ENCODE results near the gene FMOD.

FMOD gene

DNA sequence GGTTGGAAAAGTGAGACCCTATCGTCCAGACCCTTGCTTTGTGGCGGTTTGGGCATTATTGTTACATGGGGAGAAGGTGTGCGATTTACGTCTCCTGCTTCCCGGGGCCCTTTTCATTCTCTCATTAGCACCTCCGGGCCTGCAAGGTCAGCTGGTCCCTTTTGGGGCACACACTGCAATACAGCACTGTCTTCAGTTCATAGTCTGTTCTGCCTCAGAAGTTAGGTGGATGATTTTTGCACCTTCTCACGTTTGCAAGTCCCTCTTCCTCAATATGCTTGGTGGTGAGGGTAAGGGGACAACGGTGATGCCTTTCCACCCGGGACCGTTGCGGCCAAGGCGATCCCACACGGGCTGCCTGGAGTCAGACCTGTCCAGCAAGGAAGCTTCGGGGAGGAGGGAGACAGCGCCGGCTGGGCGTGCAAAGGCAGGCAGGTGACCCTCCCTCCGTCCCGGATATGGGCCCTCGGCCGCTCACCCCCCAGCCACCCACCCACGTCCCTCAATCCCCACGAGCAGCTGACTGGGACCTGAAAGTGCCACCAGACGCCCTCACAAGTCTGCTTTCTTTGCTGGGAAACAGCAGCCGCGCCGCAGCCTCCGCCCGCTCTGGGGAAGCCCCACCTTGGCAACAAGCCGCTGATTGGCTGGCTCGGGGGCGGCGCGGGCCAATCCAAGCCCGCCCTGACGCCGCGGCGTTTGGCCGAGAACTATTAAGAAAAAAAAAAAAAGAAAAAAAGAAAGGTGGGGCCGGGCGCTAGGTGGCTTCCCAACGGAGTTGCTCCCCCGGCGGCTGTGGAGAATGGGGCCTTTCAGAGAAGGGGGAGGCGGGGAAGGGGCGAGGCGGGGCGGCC, 23.9 kb downstream of the FMOD start:
- peaks cover 8% of the 10 kb centered on the region for H3K4me1 ChIP-seq (ENCODE audit: control insufficient read depth, insufficient read depth, low read length, unreplicated experiment)
- H3K4me3 ChIP-seq (ENCODE audit: low read depth, low read length), result peak overlapping the region; percentile 81
- no peak overlapping the region for H3K27ac ChIP-seq (ENCODE audit: low read depth, low read length)
- H2AFZ ChIP-seq (ENCODE audit: low read length, unreplicated experiment), result peak overlapping the region; percentile 88
- H3K36me3 ChIP-seq (ENCODE audit: insufficient read depth, low read length), result no peaks in the 10 kb centered on the region
- peaks cover 23% of the 10 kb centered on the region for H3K27me3 ChIP-seq (ENCODE audit: insufficient read depth, low read length)
- no peaks in the 10 kb centered on the region for H3K79me2 ChIP-seq (ENCODE audit: control insufficient read depth, insufficient read depth, low read length, unreplicated experiment)

DNA sequence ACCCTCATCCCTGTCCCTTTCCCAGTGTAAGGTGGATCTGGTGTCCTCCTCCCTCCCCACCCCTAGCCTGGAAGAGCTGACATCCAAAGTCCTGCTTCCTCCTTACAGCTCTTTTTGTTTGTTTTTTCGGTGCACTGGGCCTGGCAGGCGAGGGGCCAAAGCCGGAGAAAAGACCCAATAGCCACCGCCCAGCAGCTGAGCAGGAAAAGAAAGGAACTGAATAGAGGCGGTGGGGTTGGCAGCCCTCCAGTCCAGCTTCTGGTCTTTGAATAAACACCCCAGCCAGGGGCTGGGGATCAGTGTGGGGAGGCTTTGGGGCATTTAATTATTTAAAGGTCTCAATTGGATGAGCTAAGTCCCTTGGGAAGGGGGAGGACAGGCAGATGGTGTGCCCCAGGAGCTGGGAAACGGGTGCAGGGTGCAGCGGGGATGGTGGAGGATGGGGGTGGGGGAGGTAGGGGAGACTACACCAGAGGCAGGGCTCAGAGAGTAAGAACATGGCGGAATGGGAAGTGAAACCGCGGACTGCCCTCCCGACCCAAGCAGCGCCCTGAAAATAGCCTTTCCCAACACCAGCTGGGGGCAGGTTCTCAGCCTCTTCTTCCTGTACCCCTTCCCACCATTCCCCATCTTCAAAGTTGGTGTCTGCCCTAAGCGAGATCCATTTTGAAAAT, 25.4 kb downstream of the FMOD start:
- peaks cover 25% of the 10 kb centered on the region for H3K27me3 ChIP-seq (ENCODE audit: insufficient read depth, low read length)
- no peaks in the 10 kb centered on the region for H3K36me3 ChIP-seq (ENCODE audit: insufficient read depth, low read length)
- no peak overlapping the region for H3K4me3 ChIP-seq (ENCODE audit: low read depth, low read length)
- H3K27ac ChIP-seq (ENCODE audit: low read depth, low read length), result no peak overlapping the region
- H3K4me1 ChIP-seq (ENCODE audit: control insufficient read depth, insufficient read depth, low read length, unreplicated experiment), result peaks cover 8% of the 10 kb centered on the region
- no peaks in the 10 kb centered on the region for H3K79me2 ChIP-seq (ENCODE audit: control insufficient read depth, insufficient read depth, low read length, unreplicated experiment)
- no peak overlapping the region for H2AFZ ChIP-seq (ENCODE audit: low read length, unreplicated experiment)

DNA sequence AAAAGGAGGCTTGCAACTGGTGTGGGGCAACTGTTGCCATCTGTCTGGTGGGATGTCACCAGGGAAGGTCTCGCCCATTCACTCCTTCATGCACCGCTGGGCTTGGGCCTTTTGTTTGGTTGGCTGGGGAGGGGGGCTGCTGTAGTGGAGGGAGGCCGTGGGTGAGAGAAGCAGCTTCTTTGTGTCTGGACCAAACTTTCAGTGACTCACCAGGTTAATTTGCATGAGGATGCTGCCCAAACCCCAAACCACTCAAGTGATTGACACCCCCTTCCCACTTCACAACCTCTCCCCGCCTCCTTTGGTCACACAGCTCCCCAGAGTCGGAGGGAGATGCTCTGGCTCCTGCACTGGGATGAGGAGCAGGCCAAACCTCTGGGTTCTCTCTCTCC, 25.9 kb downstream of the FMOD start:
- Histone ChIP-seq H3K27ac (ENCODE audit: low read depth, low read length) (no peak overlapping the region), H3K79me2 (ENCODE audit: control insufficient read depth, insufficient read depth, low read length, unreplicated experiment) (no peaks in the 10 kb centered on the region), H2AFZ (ENCODE audit: low read length, unreplicated experiment) (no peak overlapping the region), H3K36me3 (ENCODE audit: insufficient read depth, low read length) (no peaks in the 10 kb centered on the region), H3K4me1 (ENCODE audit: control insufficient read depth, insufficient read depth, low read length, unreplicated experiment) (peaks cover 9% of the 10 kb centered on the region), H3K4me3 (ENCODE audit: low read depth, low read length) (no peak overlapping the region), H3K27me3 (ENCODE audit: insufficient read depth, low read length) (peaks cover 25% of the 10 kb centered on the region)

DNA sequence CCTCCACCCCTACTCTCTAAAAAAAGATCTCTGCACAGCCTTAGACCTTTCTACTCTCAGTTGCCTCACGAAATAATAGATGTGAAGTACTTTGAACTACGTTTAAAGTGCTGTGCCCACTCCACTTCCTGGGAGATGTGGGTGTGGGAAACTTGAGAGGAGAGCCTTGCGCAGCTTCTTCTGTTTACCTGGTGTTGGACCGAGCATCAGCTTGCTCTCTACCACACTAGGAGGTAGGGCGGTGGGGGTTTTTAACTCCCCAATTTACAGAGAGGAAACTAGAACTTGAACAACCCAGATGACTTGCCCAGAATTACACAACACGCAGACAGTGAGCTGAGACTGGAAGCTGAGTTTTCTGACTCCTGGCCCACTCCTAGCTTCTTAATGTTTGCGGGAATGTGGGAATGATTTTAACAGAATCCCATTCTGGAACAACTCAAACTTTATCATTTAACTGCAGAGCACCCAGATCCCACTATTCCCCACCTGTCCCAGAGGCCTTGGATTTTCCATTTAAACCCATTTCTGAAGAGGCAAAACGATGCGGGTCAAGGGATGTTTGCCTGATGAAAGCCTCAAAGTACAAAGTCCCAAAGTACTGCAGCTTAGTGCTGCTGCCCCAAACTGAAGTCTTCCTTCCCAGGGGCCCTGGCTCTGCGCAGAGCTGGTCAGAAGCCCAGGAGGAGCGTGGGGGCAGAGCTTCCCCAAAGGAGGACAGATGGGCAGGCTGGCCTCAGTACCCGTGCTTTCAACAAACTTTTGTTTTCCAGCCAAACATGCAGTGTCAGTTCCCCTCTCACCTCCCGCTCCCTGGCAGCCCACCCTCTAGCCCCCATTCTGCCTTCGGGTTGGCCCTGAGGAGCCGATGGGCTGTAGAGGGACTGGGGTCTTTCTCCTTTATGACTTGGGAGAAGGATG, 26.6 kb downstream of the FMOD start:
- Histone ChIP-seq H3K79me2 (ENCODE audit: control insufficient read depth, insufficient read depth, low read length, unreplicated experiment) (no peaks in the 10 kb centered on the region), H3K27me3 (ENCODE audit: insufficient read depth, low read length) (peaks cover 25% of the 10 kb centered on the region), H3K4me1 (ENCODE audit: control insufficient read depth, insufficient read depth, low read length, unreplicated experiment) (peaks cover 9% of the 10 kb centered on the region), H2AFZ (ENCODE audit: low read length, unreplicated experiment) (no peak overlapping the region), H3K36me3 (ENCODE audit: insufficient read depth, low read length) (no peaks in the 10 kb centered on the region), H3K27ac (ENCODE audit: low read depth, low read length) (no peak overlapping the region), H3K4me3 (ENCODE audit: low read depth, low read length) (no peak overlapping the region)

DNA sequence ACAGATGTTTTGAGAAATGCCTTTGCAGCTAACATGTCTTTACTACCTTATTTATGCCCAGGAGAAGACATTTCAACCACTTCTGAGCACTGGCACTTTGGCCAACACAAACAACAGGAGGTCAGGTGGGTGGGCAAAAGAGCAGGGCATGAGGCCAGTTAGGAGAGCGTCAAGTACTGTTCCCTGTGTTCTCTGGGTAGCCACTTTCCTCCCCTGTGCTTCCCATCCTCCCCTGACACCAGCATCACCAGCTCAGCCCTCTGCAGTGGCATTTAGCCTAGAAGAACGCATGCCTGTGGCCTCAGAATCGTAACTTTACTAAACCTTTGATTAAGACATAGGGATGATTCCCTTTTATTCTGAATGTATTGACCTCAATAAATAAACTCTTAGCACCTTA, 27.3 kb downstream of the FMOD start:
- Histone ChIP-seq H3K27ac (ENCODE audit: low read depth, low read length) (no peak overlapping the region), H3K27me3 (ENCODE audit: insufficient read depth, low read length) (peaks cover 25% of the 10 kb centered on the region)

DNA sequence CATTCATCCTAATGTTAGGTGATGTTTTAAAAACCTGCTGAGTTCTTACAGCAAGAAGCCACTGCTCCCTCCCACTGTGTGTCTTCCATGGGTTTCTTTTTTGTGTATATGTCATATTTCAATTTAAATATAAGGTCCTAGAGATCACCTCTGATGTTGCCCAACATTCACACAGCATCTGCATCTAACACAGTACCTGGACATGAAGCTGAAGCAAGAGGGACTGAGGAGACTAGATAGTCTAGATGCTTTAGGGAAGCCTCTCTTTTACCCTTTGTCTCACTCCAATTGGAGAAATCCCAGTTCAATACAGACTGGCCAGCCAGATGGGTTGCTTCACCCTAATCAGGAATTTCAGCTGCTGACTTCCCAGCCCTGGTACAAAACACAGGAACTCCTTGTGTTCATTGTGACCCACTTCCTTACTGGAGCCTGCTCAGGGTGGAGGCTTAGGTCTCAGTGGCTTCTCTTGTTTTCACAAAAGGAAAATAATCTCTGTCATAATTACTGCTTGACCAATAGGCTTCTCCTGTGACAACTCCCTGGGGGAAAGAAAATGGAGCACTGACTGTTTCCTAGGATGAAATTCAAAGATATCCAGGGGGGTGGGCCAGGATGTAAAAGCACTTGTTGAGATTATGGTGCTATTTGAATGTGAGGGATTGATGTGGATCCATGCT, 28.3 kb downstream of the FMOD start:
- peaks cover 28% of the 10 kb centered on the region for H3K27me3 ChIP-seq (ENCODE audit: insufficient read depth, low read length)

More for the DNA sequence above, 27.3 kb downstream of the FMOD start:
- no peaks in the 10 kb centered on the region for H3K79me2 ChIP-seq (ENCODE audit: control insufficient read depth, insufficient read depth, low read length, unreplicated experiment)
- H2AFZ ChIP-seq (ENCODE audit: low read length, unreplicated experiment), result no peak overlapping the region
- no peak overlapping the region for H3K4me3 ChIP-seq (ENCODE audit: low read depth, low read length)
- no peaks in the 10 kb centered on the region for H3K36me3 ChIP-seq (ENCODE audit: insufficient read depth, low read length)
- peaks cover 9% of the 10 kb centered on the region for H3K4me1 ChIP-seq (ENCODE audit: control insufficient read depth, insufficient read depth, low read length, unreplicated experiment)

DNA sequence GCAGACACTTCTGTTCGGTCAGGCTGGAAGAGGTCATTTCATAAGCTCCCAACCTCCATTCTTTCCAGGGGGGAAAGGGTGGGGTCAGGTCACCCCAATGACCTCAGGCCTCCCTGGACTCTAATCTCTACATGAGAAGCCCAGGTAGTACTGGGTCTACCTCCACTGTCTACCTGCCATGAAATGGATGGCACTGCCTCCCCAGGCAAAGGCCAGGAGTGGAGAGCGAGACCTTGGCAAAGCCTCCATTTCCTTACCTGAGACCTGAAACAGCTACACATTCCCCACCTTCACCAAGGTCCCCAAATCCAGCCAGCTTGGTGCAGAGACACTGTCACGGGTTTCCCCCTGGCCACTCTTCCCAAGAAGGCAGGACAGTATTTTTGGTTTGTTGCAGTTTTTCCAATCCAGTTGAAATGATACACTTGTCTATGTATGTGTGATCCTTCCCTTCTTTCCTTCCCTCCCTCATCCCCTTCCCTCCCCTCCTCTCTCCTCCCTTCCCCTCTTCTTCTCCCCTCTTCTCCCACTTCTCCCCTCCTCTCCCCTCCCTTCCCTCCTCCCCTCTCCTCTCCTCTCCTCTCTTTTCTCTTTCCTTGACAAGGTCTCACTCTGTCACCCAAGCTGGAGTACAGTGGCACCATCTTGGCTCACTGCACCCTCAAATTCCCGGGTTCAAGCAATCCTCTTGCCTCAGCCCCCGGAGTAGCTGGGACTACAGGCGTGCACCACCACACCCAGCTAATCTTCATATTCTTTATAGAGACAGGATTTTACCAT, 29.5 kb downstream of the FMOD start:
- H3K4me3 ChIP-seq (ENCODE audit: low read depth, low read length), result no peak overlapping the region
- H3K36me3 ChIP-seq (ENCODE audit: insufficient read depth, low read length), result no peaks in the 10 kb centered on the region
- H3K27ac ChIP-seq (ENCODE audit: low read depth, low read length), result no peak overlapping the region
- peaks cover 28% of the 10 kb centered on the region for H3K27me3 ChIP-seq (ENCODE audit: insufficient read depth, low read length)
- H2AFZ ChIP-seq (ENCODE audit: low read length, unreplicated experiment), result no peak overlapping the region
- no peaks in the 10 kb centered on the region for H3K79me2 ChIP-seq (ENCODE audit: control insufficient read depth, insufficient read depth, low read length, unreplicated experiment)
- H3K4me1 ChIP-seq (ENCODE audit: control insufficient read depth, insufficient read depth, low read length, unreplicated experiment), result peaks cover 9% of the 10 kb centered on the region

More for the DNA sequence above, 28.3 kb downstream of the FMOD start:
- Histone ChIP-seq H2AFZ (ENCODE audit: low read length, unreplicated experiment) (no peak overlapping the region), H3K4me3 (ENCODE audit: low read depth, low read length) (no peak overlapping the region), H3K36me3 (ENCODE audit: insufficient read depth, low read length) (no peaks in the 10 kb centered on the region), H3K27ac (ENCODE audit: low read depth, low read length) (no peak overlapping the region), H3K79me2 (ENCODE audit: control insufficient read depth, insufficient read depth, low read length, unreplicated experiment) (no peaks in the 10 kb centered on the region), H3K4me1 (ENCODE audit: control insufficient read depth, insufficient read depth, low read length, unreplicated experiment) (peaks cover 9% of the 10 kb centered on the region)

DNA sequence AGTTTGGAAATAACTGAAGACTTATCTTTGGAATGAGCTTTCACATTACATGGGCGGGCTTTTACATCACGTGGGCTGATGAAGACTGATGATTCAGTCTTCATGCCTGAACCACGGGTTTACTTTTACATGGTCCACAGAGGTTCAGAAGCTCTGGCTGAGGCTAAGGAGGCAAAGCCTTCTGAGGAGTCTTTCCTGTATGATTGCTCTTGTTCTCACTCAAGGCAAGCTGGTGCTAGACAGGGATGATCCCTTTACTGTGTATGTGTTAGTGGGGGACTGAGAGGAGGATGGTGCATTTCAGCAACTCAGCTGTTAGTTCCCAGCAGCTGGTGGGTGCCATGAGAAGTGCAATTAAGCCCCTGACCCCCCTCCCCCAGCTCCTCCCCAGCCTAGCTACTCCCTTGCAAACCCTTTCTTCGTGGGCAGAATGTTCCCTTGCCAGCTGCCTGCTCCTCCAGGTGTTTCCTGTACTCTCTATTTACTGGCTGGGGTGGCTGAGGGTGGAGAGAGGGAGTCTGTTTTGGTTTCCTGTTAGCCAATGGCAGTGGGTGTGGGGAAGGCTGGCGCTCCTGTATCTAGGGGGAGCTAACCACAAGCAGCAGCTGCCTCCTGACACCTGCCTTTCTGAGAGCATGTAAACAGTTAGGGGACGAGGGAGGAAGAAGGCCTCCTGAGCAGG, 30.2 kb downstream of the FMOD start:
- H3K27me3 ChIP-seq (ENCODE audit: insufficient read depth, low read length), result peaks cover 28% of the 10 kb centered on the region
- no peak overlapping the region for H3K4me3 ChIP-seq (ENCODE audit: low read depth, low read length)
- H3K79me2 ChIP-seq (ENCODE audit: control insufficient read depth, insufficient read depth, low read length, unreplicated experiment), result no peaks in the 10 kb centered on the region
- no peak overlapping the region for H2AFZ ChIP-seq (ENCODE audit: low read length, unreplicated experiment)
- H3K27ac ChIP-seq (ENCODE audit: low read depth, low read length), result no peak overlapping the region
- H3K36me3 ChIP-seq (ENCODE audit: insufficient read depth, low read length), result no peaks in the 10 kb centered on the region
- peaks cover 9% of the 10 kb centered on the region for H3K4me1 ChIP-seq (ENCODE audit: control insufficient read depth, insufficient read depth, low read length, unreplicated experiment)

DNA sequence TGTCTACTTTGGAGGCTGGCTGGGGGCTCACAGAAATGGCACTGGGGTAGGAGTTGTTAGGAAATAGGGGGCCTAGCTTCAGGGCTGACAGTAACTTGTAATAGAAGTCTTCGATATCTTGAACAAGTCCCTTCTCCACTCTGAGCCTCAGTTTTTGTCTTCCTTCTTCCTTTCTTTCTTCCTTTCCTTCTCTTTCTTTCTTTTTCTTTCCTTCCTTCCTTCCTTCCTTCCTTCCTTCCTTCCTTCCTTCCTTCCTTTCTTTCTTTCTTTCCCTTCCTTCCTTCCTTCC, 32.7 kb downstream of the FMOD start:
- no peak overlapping the region for H3K4me3 ChIP-seq (ENCODE audit: low read depth, low read length)
- peaks cover 12% of the 10 kb centered on the region; the same call in 1 of the 2 replicates for H3K27me3 ChIP-seq (ENCODE audit: insufficient read depth, low read length)
- no peaks in the 10 kb centered on the region for H3K79me2 ChIP-seq (ENCODE audit: control insufficient read depth, insufficient read depth, low read length, unreplicated experiment)
- no peaks in the 10 kb centered on the region for H3K36me3 ChIP-seq (ENCODE audit: insufficient read depth, low read length)
- H3K4me1 ChIP-seq (ENCODE audit: control insufficient read depth, insufficient read depth, low read length, unreplicated experiment), result peaks cover 7% of the 10 kb centered on the region
- H3K27ac ChIP-seq (ENCODE audit: low read depth, low read length), result no peak overlapping the region
- H2AFZ ChIP-seq (ENCODE audit: low read length, unreplicated experiment), result no peak overlapping the region

All from ACC112 (cell line).